ENCODE data around the gene DEGS2. TPM values are rescaled to one million over a fixed set of nuclear protein-coding genes. Genes with fewer than 3 reads are reported as not detected.
A peak's percentile ranks its signal among the peaks of the same experiment; 100 is the strongest.
"Not testable (repeated sequence)": the region's sequence is repeated elsewhere in the genome, so short reads cannot be mapped to it uniquely, and the experiment has no call there.

Gene DEGS2
- 0.53 to 1.6 TPM (median 0.55 TPM) in 3 replicates for total RNA-seq (2021)
- percentile 18 among the genes with signal in this experiment for Bru-seq, nascent RNA
- long read RNA-seq, experiment 1, full-length matches to known transcripts, result 1 of 2 reads
- long read RNA-seq, experiment 1, partial matches to known transcripts, result 0 of 2 reads
- long read RNA-seq, experiment 1, other reads (novel, unspliced or antisense), result 1 of 2 reads
- long read RNA-seq, experiment 2, partial matches to known transcripts, result 0 of 2 reads
- long read RNA-seq, experiment 2, other reads (novel, unspliced or antisense), result 1 of 2 reads
- long read RNA-seq, experiment 3, result 0 reads

GRCh38 chr14:100159094-100159864, at the start of gene DEGS2:
TSS of gene DEGS2 (minus strand) at chr14:100159645. CDS start at chr14:100159587, 58 bp downstream.
- peak; percentile 76 for ATAC-seq
- TF ChIP-seq ZNF138 (CRISPR knock-in tag; conservative IDR thresholded peaks at IDR 0.05), result no peak
- peak; percentile 67; the same call in 1 of the 2 replicates for TF ChIP-seq SP1 (CRISPR knock-in tag; conservative IDR thresholded peaks at IDR 0.05)
- TF ChIP-seq MYBL2 (CRISPR knock-in tag; IDR thresholded peaks at IDR 0.05), result 0 out of 2 replicates have a peak, but pooled peaks have one; percentile 20
- TF ChIP-seq, protein P1, sequence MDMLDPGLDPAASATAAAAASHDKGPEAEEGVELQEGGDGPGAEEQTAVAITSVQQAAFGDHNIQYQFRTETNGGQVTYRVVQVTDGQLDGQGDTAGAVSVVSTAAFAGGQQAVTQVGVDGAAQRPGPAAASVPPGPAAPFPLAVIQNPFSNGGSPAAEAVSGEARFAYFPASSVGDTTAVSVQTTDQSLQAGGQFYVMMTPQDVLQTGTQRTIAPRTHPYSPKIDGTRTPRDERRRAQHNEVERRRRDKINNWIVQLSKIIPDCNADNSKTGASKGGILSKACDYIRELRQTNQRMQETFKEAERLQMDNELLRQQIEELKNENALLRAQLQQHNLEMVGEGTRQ (CRISPR knock-in tag; IDR thresholded peaks at IDR 0.05), result no peak
- TF ChIP-seq ZNF423 (CRISPR knock-in tag; IDR thresholded peaks at IDR 0.05), result peak; percentile 63
- peak; percentile 13; the same call in 1 of the 2 replicates for TF ChIP-seq MAX (CRISPR knock-in tag; IDR thresholded peaks at IDR 0.05)
- no peak for TF ChIP-seq CDX4 (CRISPR knock-in tag; IDR thresholded peaks at IDR 0.05; ENCODE audit: borderline replicate concordance)
- no peak for TF ChIP-seq ATF1 (CRISPR knock-in tag; IDR thresholded peaks at IDR 0.05)
- Mint-ChIP-seq H3K36me3 (peaks cover 3% of the 10 kb centered on the region; the same call in 1 of the 2 replicates), H3K9me3 (peaks cover 4% of the 10 kb centered on the region), H3K27ac (no peak within 1 kb of the TSS), H3K4me3 (peak within 1 kb of the TSS; percentile 66), H3K27me3 (ENCODE audit: low read depth) (peaks cover 75% of the 10 kb centered on the region), H3K4me1 (peaks cover 10% of the 10 kb centered on the region; the same call in 1 of the 2 replicates)
- ChIA-PET CTCF (interaction anchor here (0.6 to 2.5 kb wide), 19 partner anchors 10 to 412 kb away, joined by 3 to 31 read pairs (median 4); no protein-coding TSS in a partner anchor), POLR2A (interaction anchor here (0.5 to 1.1 kb wide), 3 partner anchors 51 to 124 kb away, joined by 3 to 4 read pairs (median 3); no protein-coding TSS in a partner anchor)
- DNase-seq (ENCODE audit: low spot score), result peak; percentile 78

DNA sequence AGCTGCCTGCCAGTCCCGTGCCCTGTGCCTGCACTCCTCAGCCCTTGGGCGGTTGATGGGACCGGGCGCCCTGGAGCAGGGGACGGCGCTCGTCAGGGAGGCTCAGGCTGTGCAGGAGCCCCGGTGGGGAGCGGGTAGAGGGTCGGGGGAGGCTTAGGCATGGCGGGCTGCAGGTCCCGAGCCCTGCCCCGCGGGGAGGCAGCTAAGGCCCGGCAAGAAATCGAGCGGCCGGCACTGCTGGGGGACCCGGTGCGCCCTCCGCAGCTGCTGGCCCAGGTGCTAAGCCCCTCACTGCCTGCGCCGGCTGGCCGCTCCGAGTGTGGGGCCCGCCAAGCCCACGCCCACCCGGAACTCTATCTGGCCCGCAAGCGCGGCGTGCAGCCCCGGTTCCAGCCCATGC, 48.7 kb upstream of the DEGS2 start:
- H3K9me3 Mint-ChIP-seq; H3K4me1 Mint-ChIP-seq; H3K36me3 Mint-ChIP-seq; H3K27ac Mint-ChIP-seq; H3K27me3 Mint-ChIP-seq (ENCODE audit: low read depth); DNase-seq (ENCODE audit: low spot score); H3K4me3 Mint-ChIP-seq; POLR2A ChIA-PET; ATAC-seq: not testable (repeated sequence)
- CTCF ChIA-PET, result interaction anchor here (1.1 kb wide), 1 partner anchor 15 kb away, joined by 5 read pairs; no protein-coding TSS in a partner anchor

DNA sequence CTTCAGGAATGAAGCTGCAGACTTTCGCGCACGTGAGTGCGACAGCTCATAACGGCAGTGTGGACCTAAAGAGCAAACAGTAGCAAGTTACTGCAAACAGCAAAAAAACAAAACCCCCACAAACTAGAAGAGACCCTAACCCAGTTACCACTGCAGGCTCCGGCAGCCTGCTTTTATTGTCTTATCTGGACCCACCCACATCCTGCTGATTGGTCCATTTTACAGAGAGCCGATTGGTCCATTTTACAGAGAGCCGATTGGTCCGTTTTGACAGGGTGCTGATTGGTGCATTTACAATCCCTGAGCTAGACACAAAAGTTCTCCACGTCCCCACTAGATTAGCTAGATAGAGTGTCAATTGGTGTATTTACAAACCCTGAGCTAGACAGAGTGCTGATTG, 48.1 kb upstream of the DEGS2 start:
- H3K27me3 Mint-ChIP-seq (ENCODE audit: low read depth); POLR2A ChIA-PET; ATAC-seq; H3K36me3 Mint-ChIP-seq; H3K4me1 Mint-ChIP-seq; H3K9me3 Mint-ChIP-seq; DNase-seq (ENCODE audit: low spot score); H3K27ac Mint-ChIP-seq; H3K4me3 Mint-ChIP-seq: not testable (repeated sequence)
- CTCF ChIA-PET, result interaction anchor here (1.1 kb wide), 1 partner anchor 15 kb away, joined by 5 read pairs; no protein-coding TSS in a partner anchor
- peak; percentile 71 for TF ChIP-seq NFYB (CRISPR knock-in tag; conservative IDR thresholded peaks at IDR 0.05; ENCODE audit: low read depth)

DNA sequence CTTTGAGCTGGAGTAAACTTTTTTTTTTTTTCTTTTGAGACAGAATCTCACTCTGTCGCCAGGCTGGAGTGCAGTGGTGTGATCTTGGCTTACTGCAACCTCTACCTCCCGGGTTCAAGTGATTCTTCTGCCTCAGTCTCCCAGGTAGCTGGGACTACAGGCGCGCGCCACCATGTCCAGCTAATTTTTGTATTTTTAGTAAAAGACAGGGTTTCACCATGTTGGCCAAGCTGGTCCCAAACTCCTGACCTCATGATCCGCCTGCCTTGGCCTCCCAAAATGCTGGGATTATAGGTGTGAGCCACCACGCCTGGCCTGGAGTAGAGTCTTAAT, 45.4 kb upstream of the DEGS2 start:
- CTCF ChIA-PET, result interaction anchor here (0.7 to 4.3 kb wide), 3 partner anchors 10 to 76 kb away, joined by 3 to 31 read pairs (median 4); no protein-coding TSS in a partner anchor
- POLR2A ChIA-PET, result interaction anchor here (0.7 kb wide), 1 partner anchor 43 kb away, joined by 5 read pairs; no protein-coding TSS in a partner anchor

More for the DNA sequence above, 45.4 kb upstream of the DEGS2 start:
- not testable (repeated sequence) for ATAC-seq; H3K4me1 Mint-ChIP-seq; H3K4me3 Mint-ChIP-seq; DNase-seq (ENCODE audit: low spot score); H3K27me3 Mint-ChIP-seq (ENCODE audit: low read depth); H3K27ac Mint-ChIP-seq; H3K9me3 Mint-ChIP-seq; H3K36me3 Mint-ChIP-seq

Measured in WTC11 (cell line).